Osteocyte (in vitro differentiated cells): ENCODE results near the gene UBA1. TPM values are rescaled to one million over a fixed set of nuclear protein-coding genes. Genes with fewer than 3 reads are reported as not detected.
A peak's percentile ranks its signal among the peaks of the same experiment; 100 is the strongest.

Experiments
- DNase-seq: peaks from one replicate; pipeline ENCODE4 v3.0.0; 2021; ENCODE audit warnings: mixed read lengths; ENCODE audit not compliant: unreplicated experiment; ENCODE audit errors: extremely low spot score
- H3K27ac Mint-ChIP-seq: one replicate; pipeline ENCODE4 v1.8.0; 2021; ENCODE audit warnings: mild to moderate bottlenecking, mixed read lengths; ENCODE audit not compliant: unreplicated experiment
- H3K27me3 Mint-ChIP-seq: one replicate; pipeline ENCODE4 v1.8.0; 2021; ENCODE audit warnings: mixed read lengths; ENCODE audit not compliant: unreplicated experiment
- H3K36me3 Mint-ChIP-seq: one replicate; pipeline ENCODE4 v1.8.0; 2021; ENCODE audit warnings: mixed read lengths; ENCODE audit not compliant: unreplicated experiment
- H3K4me1 Mint-ChIP-seq: one replicate; pipeline ENCODE4 v1.8.0; 2021; ENCODE audit warnings: mixed read lengths; ENCODE audit not compliant: unreplicated experiment
- H3K4me3 Mint-ChIP-seq: one replicate; pipeline ENCODE4 v1.8.0; 2021; ENCODE audit warnings: mild to moderate bottlenecking, moderate library complexity, mixed read lengths; ENCODE audit not compliant: unreplicated experiment
- H3K9me3 Mint-ChIP-seq: one replicate; pipeline ENCODE4 v1.8.0; 2021; ENCODE audit warnings: mixed read lengths; ENCODE audit not compliant: unreplicated experiment
- CTCF ChIP-seq: fragments of 200-600 bp; sonication (generic); IDR thresholded peaks from 2 replicates; pipeline ENCODE4 v1.5.0; 2021; ENCODE audit warnings: antibody characterized with exemption, mild to moderate bottlenecking, moderate library complexity
- total RNA-seq: library from RNA; stranded (reverse); gene quantifications from 2 replicates; pipeline ENCODE4 v1.2.1, GENCODE V29; 2021

UBA1 gene
- total RNA-seq, 1 donor from 2014 or later, result 350 TPM

GRCh38 chrX:47202877-47203276 is 9.2 kb downstream of the UBA1 start:
- Mint-ChIP-seq H3K36me3 (peaks cover 71% of the 10 kb centered on the region), H3K4me1 (peaks cover 17% of the 10 kb centered on the region), H3K27ac (no peak overlapping the region), H3K4me3 (no peak overlapping the region), H3K9me3 (no peaks in the 10 kb centered on the region), H3K27me3 (no peaks in the 10 kb centered on the region)
- no peak for DNase-seq
- no peak for TF ChIP-seq CTCF

- Mint-ChIP-seq H3K27me3 (no peaks in the 10 kb centered on the region), H3K9me3 (no peaks in the 10 kb centered on the region), H3K4me1 (peaks cover 6% of the 10 kb centered on the region), H3K36me3 (peaks cover 68% of the 10 kb centered on the region), H3K4me3 (no peak overlapping the region), H3K27ac (no peak overlapping the region)
- no peak for TF ChIP-seq CTCF
- DNase-seq, result no peak
These were observed 11.3 kb downstream of the UBA1 start for GRCh38 chrX:47204970-47205369.

DNA sequence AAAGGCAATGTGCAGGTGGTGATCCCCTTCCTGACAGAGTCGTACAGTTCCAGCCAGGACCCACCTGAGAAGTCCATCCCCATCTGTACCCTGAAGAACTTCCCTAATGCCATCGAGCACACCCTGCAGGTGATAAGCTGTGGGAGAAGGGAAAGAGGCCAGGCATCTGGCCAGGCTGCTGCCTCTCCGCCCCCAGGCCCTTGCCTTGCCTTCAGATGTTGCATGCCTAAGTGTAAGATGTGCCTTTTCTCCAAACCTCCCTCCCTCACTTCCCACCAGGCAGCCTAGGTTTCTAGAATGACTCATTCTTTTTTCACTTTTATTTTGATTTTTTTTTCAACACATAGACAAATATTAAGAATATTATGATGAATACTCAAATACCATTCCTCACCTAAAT is 12.7 kb downstream of the UBA1 start:
- Mint-ChIP-seq H3K4me1 (peaks cover 6% of the 10 kb centered on the region), H3K27ac (peak overlapping the region; percentile 73), H3K36me3 (peaks cover 68% of the 10 kb centered on the region), H3K4me3 (no peak overlapping the region), H3K9me3 (no peaks in the 10 kb centered on the region), H3K27me3 (no peaks in the 10 kb centered on the region)
- DNase-seq, result no peak
- no peak for TF ChIP-seq CTCF

DNA sequence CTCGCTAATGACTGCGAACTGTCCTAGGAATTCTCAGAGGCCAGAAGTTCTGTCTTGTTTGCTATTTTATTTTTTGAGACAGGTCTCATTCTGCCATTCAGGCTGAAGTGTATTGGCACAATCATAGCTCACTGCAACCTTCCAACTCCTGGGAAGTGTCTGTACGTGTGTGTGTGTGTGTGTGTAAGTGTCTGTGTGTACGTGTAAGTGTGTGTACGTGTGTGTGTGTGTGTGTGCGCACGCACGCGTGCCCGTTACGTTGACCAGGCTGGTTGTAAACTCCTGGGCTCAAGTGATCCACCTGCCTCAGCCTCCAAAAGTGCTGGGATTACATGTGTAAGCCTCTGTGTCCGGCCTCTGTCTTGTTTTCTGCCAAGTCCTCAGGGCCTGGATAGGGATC is 14.5 kb downstream of the UBA1 start:
- Mint-ChIP-seq H3K27ac (no peak overlapping the region), H3K4me3 (no peak overlapping the region), H3K4me1 (peaks cover 6% of the 10 kb centered on the region), H3K36me3 (peaks cover 72% of the 10 kb centered on the region), H3K9me3 (no peaks in the 10 kb centered on the region), H3K27me3 (no peaks in the 10 kb centered on the region)
- TF ChIP-seq CTCF, result no peak
- no peak for DNase-seq

DNA sequence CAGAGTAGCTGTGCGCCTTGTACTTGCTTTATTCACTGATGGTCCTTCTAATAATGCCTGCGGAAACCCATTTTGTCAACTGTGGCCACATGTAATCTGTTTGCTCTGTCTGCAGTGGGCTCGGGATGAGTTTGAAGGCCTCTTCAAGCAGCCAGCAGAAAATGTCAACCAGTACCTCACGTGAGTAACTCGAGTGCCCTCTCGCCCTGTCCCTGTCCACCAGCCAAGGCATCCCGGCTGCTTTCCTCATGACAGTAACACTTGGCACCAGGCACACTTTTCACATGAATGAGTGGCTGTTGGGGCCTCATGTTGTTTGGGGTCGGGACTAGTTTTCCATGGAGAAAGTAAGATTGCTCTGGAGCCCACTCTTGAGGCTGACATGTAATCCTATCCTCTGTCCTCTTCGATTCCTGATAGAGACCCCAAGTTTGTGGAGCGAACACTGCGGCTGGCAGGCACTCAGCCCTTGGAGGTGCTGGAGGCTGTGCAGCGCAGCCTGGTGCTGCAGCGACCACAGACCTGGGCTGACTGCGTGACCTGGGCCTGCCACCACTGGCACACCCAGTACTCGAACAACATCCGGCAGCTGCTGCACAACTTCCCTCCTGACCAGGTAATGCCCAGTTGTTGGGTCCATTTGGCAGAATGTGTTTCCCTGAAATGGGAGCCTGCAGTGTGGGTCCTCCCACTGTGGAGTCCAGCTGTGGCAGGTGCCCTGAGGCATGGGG is 16.0 kb downstream of the UBA1 start:
- Mint-ChIP-seq H3K27ac (peak overlapping the region; percentile 7), H3K36me3 (peaks cover 72% of the 10 kb centered on the region), H3K4me1 (peaks cover 6% of the 10 kb centered on the region), H3K4me3 (no peak overlapping the region), H3K27me3 (no peaks in the 10 kb centered on the region), H3K9me3 (no peaks in the 10 kb centered on the region)
- no peak for DNase-seq
- no peak for TF ChIP-seq CTCF
